ENCODE results near the gene CAMTA1. TPM values are rescaled to one million over a fixed set of nuclear protein-coding genes. Genes with fewer than 3 reads are reported as not detected.

CAMTA1 gene
- total RNA-seq, 1 experiment from 2014 or later: 60.0 TPM

DNA sequence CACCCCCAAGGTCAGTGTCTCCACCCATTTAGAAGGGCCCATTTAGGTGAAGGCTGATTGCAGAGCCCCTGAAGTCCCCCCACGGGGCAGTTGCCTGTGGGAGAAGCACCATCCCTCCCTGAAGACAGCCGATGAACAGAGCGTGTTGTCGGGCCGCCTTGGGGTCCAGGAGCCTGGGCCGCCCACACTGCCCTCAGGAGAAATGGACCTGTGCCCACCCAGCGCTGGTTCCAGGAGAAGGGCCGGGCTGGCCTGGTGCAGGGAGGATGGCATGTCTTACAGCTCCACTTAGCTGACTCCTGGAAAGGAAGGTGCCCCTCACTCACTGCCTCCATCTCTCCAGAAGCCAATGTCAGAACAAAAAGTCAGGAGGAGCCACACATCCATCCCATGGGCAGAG is 733.2 kb downstream of the CAMTA1 start:
- Histone ChIP-seq H3K9me3 (no peaks in the 10 kb centered on the region), H3K4me3 (ENCODE audit: low read depth, low read length) (no peak overlapping the region), H3K36me3 (ENCODE audit: control insufficient read depth, insufficient read depth, low read length) (no peaks in the 10 kb centered on the region), H3K27me3 (replicated peaks; ENCODE audit: control insufficient read depth, insufficient read depth, low read length) (no peaks in the 10 kb centered on the region), H3K4me1 (no peaks in the 10 kb centered on the region)
- Mint-ChIP-seq H3K36me3 (ENCODE audit: insufficient read depth, unreplicated experiment) (peaks cover 6% of the 10 kb centered on the region), H3K4me3 (ENCODE audit: unreplicated experiment) (no peak overlapping the region), H3K4me1 (ENCODE audit: low read depth, unreplicated experiment) (no peaks in the 10 kb centered on the region), H3K9me3 (ENCODE audit: unreplicated experiment) (no peaks in the 10 kb centered on the region), H3K27me3 (ENCODE audit: insufficient read depth, unreplicated experiment) (peaks cover 10% of the 10 kb centered on the region), H3K27ac (ENCODE audit: unreplicated experiment) (no peak overlapping the region)
- no peak for TF ChIP-seq CTCF (IDR thresholded peaks at IDR 0.05; ENCODE audit: insufficient read depth in 1 of 2, low read depth in 1 of 2, low read length in 1 of 2, severe bottlenecking in 1 of 2, unreplicated experiment in 1 of 2)
- no TSS peak for BruUV-seq (replicated peaks)
- intact Hi-C loops (cut with micrococcal nuclease; ENCODE audit: unreplicated experiment): no loop called here
- DNase-seq: no peak
- CTCF ChIA-PET: no interaction called here
- POLR2A ChIA-PET: no interaction called here

- Histone ChIP-seq H3K9me3 (no peaks in the 10 kb centered on the region), H3K4me1 (no peaks in the 10 kb centered on the region), H3K4me3 (ENCODE audit: low read depth, low read length) (no peak overlapping the region), H3K27me3 (replicated peaks; ENCODE audit: control insufficient read depth, insufficient read depth, low read length) (no peaks in the 10 kb centered on the region), H3K36me3 (ENCODE audit: control insufficient read depth, insufficient read depth, low read length) (no peaks in the 10 kb centered on the region)
- Mint-ChIP-seq H3K9me3 (ENCODE audit: unreplicated experiment) (no peaks in the 10 kb centered on the region), H3K27ac (ENCODE audit: unreplicated experiment) (no peak overlapping the region), H3K4me3 (ENCODE audit: unreplicated experiment) (no peak overlapping the region), H3K4me1 (ENCODE audit: low read depth, unreplicated experiment) (no peaks in the 10 kb centered on the region), H3K36me3 (ENCODE audit: insufficient read depth, unreplicated experiment) (peaks cover 6% of the 10 kb centered on the region), H3K27me3 (ENCODE audit: insufficient read depth, unreplicated experiment) (peaks cover 6% of the 10 kb centered on the region)
- CTCF ChIA-PET: no interaction called here
- POLR2A ChIA-PET: no interaction called here
- intact Hi-C loops (cut with micrococcal nuclease; ENCODE audit: unreplicated experiment): no loop called here
- no peak for DNase-seq
- BruUV-seq (replicated peaks): no TSS peak
- TF ChIP-seq CTCF (IDR thresholded peaks at IDR 0.05; ENCODE audit: insufficient read depth in 1 of 2, low read depth in 1 of 2, low read length in 1 of 2, severe bottlenecking in 1 of 2, unreplicated experiment in 1 of 2): no peak
Observed at GRCh38 chr1:7519181-7519860, 734.1 kb downstream of the CAMTA1 start.

GRCh38 chr1:7519861-7520395 is 734.7 kb downstream of the CAMTA1 start:
- no peak overlapping the region for H3K27ac Mint-ChIP-seq (ENCODE audit: unreplicated experiment)
- H3K4me3 Mint-ChIP-seq (ENCODE audit: unreplicated experiment): no peak overlapping the region
- Histone ChIP-seq H3K4me3 (ENCODE audit: low read depth, low read length) (no peak overlapping the region), H3K27me3 (replicated peaks; ENCODE audit: control insufficient read depth, insufficient read depth, low read length) (no peaks in the 10 kb centered on the region), H3K9me3 (no peaks in the 10 kb centered on the region), H3K36me3 (ENCODE audit: control insufficient read depth, insufficient read depth, low read length) (no peaks in the 10 kb centered on the region), H3K4me1 (no peaks in the 10 kb centered on the region)
- no peaks in the 10 kb centered on the region for H3K9me3 Mint-ChIP-seq (ENCODE audit: unreplicated experiment)
- CTCF ChIA-PET: no interaction called here
- intact Hi-C loops (cut with micrococcal nuclease; ENCODE audit: unreplicated experiment): no loop called here
- no TSS peak for BruUV-seq (replicated peaks)
- DNase-seq: no peak
- POLR2A ChIA-PET: no interaction called here
- peaks cover 6% of the 10 kb centered on the region for H3K36me3 Mint-ChIP-seq (ENCODE audit: insufficient read depth, unreplicated experiment)
- peaks cover 7% of the 10 kb centered on the region for H3K27me3 Mint-ChIP-seq (ENCODE audit: insufficient read depth, unreplicated experiment)
- TF ChIP-seq CTCF (IDR thresholded peaks at IDR 0.05; ENCODE audit: insufficient read depth in 1 of 2, low read depth in 1 of 2, low read length in 1 of 2, severe bottlenecking in 1 of 2, unreplicated experiment in 1 of 2): no peak
- no peaks in the 10 kb centered on the region for H3K4me1 Mint-ChIP-seq (ENCODE audit: low read depth, unreplicated experiment)
